SW480 (cell line): ENCODE data around the gene PIM1.

ENCODE experiments used
- DNase-seq: peaks from one replicate; pipeline ENCODE4 v3.0.0-alpha.2; 2016; ENCODE audit warnings: low spot score

PIM1 gene

DNA sequence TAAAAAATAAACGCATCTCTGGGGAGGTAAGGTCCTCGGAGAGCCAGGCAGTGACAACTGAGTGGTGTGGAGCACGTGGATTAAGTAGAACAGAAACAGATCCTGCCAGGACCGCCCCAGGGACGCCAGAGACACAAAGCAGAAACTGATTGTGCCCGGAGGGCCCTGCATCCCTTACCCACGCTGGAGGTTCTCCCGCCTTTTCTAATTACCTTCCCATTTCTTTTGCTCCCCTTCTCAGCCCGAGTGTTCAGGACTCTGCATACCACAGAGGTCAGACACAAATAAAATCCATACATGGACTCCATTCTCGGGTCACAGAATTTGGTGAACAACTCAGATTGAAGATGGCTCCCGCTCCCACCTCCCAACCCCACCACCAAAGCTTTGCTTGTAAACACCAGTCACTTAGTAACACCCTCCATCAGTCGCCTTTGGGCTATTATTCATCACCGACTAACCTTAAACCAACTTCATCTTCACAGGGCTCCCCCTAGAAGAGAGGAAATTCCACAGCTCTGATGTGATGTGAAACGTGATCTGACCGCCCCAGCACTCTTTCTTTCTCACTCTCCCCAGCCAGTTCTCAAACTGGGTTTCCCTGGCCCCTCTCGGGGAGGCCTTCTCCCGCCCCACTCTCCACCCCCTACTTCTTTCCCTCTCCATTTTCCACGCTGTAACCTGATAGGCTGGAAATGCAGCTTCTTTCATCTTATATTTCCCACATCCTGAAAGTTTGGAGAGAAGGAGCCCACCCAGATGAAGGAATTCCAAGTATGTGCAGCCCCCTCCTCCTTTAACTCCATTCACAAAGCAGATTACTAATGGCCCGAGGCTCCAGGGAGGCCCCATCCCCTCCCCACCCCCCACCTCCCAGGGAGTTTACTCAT lies 32.5 kb upstream of the PIM1 start:
- peak; percentile 87 for DNase-seq

DNA sequence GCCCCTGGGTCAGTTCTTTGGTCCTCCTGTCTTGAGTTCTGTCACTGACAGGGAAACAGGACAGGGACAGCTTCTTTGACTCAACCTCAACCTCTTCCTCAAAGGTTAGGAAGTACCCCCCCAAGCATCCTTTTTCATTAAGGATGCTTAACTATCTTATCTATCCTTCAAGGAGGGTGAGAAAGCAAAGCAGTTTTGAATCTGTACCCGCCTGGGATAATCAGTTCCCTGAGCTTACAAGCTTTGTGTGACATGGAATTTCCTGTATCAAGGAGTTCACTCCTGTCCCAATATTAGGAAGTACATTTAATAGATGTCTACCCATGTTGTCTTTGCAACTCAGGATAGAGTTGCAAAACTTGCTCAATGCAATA lies 31.1 kb upstream of the PIM1 start:
- no peak for DNase-seq

DNA sequence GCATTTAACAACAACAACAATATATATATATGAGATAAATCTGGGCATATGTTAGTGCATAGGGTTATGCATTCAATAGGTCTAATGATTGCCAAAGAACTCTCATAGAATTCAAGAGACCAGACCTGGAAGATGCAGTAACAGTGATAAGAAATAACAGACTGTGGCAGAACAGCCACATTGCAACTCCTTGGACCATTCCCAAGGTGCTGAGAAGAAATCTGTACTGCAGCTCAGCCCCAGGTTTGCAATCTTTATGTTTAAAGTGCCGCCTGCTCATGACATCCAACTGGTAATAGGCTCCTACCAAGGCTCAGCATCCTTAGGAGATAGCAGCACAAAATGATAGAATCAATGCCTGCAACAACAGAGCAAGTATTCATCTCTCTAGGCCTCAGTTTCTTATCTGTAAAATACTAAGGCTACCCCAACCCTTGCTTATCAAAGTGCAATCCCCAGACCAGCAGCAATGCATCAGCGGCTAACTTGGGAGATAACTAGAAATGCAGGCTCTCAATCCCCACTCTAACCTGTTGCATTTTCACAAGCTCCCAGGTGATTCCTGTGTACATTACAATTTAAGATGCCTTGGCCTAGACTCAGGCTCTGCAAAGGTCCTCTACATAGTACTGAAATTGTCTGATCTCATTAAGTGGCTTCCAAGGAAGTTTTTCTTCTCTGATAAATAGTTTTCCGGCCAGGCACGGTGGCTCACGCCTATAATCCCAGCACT lies 30.6 kb upstream of the PIM1 start:
- DNase-seq, result no peak

DNA sequence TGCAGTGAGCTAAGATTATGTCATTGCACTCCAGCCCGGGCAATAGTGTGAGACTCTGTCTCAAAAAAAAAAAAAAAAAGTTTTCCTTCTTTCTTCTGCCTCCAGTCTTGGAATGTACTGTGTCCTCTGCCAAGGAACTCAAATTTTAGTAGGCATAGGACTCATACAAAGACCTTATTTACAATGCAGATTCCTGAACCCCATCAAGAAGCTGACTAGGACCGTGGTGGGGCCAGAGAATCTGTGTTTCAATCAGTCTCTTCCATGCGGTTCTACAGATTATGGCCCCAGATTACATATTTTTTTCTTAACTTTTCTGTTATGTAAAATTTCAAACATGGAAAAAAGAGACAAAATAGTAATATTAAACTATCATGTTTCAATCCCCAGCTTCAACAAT lies 29.8 kb upstream of the PIM1 start:
- no peak for DNase-seq

DNA sequence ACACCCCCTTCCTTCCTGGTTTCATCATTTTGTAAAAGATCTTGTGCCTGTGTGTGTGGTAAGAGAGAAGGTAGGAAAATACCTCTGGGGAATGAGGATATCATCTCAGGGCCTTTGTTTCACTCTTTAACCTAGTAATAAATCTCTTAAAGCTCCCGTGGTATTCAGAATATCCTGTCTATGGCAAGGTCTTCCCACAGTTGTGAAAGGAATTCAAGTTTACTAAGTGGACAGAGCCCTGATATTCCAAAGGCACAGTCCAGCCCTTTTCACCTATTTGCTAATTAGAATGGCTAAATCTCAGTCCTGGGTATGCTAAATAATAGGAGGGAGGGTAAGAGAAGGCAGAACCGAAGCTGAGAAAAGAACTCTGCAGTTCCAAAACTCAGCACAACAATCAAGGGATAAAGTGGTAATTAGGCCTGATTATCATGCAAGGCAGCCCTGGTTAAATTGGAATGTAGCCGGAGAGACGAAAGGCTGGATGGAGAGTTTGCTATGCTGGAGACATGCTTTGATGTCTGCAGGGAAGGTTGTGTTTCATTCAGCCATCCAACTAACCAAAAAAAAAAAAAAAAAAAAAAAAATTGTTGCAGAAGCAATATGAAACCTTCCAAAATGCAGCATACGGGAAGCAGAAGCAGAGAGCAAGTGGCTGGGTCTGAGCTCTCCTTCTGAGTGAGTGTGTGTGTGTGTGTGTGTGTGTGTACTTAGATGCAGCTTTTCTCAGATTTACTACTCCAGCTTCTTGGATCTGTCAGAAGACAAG lies 28.5 kb upstream of the PIM1 start:
- DNase-seq, result peak; percentile 77

DNA sequence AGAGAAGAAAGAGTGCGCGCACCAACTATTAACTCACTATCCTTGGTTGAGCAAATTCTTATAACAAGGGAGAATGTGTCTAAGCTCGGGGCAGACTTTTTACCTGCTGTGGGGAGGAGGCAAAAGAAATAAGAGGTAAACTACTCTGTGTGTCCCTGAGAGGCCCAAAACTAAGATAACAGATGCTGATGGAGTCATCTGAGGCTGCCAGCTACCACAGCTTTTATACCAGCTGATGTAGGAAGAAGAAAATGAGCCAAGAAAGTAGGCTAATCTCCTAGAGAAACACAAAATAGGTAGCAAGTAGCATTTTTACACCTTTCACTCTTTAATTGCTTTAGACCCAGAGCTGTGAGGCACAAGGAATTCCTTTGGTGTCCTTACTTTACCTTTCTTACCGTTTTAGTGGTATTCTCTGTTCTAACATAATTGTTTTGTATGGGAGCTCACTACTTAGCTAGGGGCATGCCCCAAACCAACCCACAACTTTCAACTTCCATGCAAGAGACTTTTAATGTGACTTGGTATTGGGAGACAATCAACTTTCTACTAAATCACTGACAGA lies 27.8 kb upstream of the PIM1 start:
- DNase-seq, result no peak

DNA sequence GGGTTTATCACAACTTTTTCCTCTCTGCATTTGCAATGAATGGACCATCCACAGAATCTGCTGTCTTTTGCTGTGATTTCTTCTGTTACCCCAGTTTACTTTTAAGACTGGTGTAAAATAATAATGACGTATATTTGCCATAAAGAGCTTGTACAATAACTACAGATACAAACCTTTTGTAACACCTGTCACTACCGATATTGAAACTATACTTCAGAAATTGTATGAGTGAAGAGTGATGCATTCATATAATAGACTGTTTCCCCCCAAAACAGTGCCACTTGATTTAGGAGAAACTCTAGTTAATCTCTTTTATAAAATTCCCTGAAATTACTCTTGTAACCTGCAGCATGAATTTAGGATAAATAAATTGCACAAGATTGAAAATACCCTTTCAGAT lies 26.4 kb upstream of the PIM1 start:
- DNase-seq, result no peak

DNA sequence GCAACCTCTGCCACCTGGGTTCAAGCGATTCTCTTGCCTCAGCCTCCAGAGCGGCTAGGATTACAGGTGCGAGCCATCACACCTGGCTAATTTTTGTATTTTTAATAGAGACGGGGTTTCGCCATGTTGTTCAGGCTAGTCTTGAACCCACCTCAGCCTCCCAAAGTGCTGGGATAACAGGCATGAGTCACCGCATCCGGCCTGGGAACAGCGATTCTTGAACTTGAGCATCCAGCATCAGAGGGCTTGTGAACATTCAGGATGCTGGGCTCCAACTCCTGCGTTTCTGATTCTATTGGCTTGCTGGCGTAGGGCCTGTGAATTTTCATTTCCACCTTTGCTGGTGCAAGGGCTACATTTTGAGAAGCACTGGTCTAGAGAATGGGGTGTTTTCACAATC lies 24.5 kb upstream of the PIM1 start:
- no peak for DNase-seq

DNA sequence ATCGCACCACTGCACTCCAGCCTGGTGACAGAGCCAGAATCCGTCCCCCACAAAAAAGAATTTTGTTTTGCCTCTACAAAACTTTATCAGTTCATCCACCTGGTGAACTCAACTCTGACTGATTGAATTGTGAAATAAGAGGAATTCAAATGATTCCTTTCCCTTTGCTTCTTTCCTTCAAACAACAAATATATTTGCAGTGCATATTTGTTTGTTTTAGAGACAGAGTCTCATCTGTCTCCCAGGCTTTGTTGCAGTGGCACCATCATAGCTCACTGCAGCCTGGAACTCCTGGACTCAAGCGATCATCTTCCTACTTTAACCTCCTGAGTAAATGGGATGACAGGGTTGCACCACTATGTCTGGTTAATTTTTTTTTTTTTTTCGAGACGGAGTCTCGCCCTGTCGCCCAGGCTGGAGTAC lies 23.2 kb upstream of the PIM1 start:
- no peak for DNase-seq

DNA sequence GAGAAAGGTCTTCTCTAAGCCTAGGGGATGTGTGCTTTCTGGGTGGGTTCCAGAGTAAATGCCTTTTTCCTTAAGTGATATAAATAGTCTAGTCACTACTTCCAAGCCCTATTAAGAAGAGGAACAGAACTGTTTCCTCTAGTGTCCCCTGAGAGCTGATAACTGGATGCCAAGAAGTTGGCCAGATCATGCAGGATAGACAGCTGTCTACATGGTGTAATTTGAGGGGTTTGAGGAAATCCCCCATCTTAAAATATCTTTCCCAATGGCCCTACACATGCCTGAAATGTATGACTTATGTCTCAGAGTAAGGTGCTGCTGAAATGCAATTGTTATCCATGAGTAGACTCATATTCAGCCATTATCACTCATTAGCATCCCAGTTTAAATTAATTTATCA lies 20.2 kb upstream of the PIM1 start:
- no peak for DNase-seq

DNA sequence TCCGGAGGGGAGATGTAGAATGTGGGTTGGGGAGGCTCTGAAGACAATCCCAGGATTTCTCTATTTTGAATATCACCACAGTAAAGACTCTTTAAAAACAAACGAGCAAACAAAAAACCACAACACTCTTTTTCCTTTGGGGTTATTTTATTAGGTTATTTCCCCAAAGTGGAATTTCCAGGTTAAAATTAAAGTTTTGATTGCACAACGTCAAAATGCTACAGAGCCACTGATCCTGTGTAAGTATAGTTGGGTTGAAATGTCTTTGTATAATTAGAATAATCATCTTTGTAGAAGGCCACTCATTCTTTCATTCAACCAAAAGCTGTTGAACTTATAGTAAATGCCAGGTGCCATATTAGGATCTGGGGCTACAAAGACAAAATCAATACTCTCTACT lies 19.6 kb upstream of the PIM1 start:
- DNase-seq, result no peak

DNA sequence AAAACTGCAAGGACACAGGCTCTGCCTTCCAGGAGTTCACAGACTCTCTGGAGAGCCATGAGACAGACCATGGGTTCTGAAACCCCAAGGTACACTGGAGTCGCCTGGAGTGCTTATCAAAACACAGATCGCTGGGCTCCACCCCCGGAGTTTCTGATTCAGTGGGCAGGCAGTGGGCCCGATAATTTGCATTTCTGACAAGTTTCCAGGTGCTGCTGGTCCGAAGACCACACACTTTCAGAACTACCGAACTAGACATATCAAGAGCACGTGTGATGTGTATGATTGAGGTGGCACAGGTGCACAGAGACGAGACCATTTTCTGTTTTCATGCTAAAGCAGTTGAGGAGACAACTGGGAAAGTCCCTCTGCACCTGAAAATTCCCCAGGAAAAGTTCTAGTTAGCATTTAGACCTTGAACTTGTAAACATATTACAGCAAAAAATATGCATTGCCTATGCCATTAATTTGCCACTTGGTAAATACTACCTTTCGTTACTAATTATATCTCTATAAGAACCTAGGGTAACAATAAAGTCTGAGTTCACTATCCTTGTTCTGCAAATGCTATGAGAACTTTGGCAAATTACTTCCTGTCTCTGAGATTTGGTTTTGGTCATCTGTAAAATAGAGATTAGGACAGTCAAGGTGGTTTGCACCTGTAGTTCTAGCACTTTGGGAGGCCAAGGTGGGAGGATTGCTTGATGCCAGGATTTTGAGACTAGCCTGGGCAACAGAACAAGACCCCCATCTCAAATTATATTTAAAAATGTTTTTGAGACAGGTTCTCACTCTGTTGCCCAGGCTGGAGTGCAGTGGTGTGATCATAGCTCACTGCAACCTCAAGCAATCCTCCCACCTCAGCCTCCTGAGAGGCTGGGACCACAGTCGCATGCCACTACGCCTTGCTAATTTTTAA lies 14.3 kb upstream of the PIM1 start:
- no peak for DNase-seq

DNA sequence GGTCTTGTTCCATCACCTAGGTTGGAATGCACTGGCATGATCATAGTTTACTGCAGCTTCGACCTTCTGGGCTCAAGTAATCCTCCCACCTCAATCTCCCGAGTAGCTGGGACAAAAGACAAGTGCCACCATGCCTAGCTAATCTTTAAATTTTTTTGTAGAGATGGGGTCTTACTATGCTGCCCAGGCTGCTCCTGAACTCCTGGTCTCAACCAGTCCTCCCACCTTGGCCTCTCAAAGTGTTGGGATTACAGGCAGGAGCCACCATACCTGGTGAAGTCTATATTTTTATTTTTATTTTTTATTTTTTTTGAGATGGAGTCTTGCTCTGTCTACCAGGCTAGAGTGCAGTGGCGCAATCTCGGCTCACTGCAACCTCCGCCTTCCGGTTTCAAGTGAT lies 11.4 kb upstream of the PIM1 start:
- no peak for DNase-seq

DNA sequence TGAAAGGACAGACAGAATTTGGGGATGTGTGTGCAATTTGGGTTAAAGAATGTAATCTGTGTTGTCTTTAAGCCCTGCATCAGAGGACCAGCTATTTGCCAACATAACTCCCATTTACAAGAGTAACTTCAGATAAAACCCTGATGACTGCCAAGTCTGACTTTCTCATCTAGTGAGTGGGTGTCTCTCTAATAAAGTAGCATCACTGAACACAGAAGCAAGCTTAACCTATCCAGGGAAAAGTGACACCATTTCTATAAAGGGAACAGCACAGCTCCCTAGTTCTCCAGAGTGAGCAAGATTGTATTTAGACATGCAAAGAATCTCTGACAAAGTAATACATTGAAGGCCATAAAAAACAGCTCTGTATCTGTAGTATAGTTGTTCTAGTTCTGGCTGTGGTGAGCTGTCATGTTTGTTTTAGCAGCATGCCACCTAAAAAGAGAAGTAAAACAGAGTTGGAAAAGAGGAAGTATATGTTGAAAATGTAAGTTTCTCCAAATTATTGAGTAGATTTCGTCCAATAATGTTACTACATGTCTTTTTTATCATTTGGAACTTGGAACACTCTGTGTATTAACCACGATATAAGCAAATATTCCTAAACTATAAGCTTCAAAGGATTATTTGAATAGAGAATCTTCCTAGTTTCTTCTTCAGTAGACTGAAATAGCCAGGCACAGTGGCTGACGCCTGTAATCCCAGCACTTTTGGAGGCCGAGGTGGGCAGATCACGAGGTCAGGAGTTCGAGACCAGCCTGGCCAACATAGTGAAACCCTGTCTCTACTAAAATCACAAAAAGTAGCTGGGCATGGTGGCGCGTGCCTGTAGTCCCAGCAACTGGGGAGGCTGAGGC lies 8.8 kb upstream of the PIM1 start:
- no peak for DNase-seq

DNA sequence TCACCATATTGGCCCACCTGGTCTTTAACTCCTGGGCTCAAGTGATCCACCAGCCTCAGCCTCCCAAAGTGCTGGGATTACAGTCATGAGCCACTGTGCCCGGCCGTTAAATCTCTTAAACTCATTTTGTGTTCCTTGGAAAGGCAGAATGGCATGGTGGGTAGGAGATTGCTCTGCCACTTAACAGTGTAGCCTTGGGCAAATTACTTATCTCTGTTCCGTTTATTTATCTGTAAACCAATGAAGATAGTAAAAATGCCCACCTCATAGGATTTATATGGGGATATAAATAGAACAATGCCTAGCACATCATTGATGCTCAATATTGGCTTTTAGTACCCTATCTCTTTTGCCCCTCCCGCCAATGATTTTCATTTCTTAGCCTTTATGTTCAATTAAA lies 7.2 kb upstream of the PIM1 start:
- no peak for DNase-seq

DNA sequence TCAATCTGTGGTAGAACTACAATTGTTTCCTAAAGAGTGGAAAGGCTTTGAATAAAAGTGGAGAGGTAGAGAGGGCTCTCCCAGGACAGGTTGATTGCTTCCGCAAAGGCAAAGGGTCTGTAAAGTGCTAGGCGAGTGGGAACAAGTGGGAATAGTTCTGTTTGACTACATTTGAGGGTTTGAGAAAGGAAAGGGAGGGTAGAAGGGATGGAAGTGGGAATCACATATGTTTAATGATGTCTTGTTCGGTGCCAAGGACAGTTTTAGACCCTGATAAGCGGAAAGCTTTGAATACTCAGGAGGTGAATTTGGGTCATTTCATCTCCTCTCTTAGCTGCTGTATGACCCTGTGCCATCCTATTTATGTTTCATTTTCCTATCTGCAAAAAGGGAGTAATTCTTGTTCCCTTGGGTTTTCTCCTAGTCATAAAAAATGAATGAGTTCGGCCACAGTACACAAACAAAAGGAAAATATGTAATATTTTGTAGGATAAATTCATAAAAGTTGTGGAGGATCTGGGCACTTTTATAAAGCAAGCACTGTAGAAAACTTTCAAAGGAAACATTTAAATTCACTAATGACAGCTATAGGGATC lies 1.7 kb upstream of the PIM1 start:
- no peak for DNase-seq

DNA sequence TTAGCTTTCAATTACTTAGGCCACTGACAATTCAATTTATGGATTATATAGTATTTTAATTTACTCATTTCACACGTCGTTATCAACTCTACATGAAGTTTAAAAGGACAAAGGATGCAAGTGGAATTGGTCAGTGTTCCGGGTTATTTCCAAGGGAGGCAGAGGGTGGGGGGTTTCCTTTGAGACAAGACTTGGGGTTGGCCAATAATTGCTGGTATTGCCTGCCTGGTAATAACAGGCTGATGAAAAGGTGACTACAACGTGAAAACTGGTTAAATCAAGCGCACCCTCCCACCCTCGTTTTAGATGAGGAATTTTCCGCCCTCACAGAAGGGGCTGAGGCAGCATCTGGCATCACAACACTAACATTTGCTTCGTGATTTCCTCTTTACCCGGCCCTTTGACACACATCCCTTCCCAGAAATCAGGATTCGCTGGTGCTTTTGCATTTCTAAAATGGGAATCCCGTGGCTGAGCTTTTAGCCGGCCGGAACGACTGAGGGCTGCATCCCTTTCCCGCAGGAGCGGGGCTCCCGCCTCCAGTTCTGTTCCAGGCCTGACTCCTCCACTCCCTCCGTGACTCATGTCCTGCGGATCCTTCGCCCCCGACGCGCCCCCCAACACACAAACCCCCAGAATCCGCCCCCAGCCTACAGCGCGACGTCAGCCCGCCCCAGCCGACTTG lies 999 bp upstream of the PIM1 start:
- peak; percentile 71 for DNase-seq

DNA sequence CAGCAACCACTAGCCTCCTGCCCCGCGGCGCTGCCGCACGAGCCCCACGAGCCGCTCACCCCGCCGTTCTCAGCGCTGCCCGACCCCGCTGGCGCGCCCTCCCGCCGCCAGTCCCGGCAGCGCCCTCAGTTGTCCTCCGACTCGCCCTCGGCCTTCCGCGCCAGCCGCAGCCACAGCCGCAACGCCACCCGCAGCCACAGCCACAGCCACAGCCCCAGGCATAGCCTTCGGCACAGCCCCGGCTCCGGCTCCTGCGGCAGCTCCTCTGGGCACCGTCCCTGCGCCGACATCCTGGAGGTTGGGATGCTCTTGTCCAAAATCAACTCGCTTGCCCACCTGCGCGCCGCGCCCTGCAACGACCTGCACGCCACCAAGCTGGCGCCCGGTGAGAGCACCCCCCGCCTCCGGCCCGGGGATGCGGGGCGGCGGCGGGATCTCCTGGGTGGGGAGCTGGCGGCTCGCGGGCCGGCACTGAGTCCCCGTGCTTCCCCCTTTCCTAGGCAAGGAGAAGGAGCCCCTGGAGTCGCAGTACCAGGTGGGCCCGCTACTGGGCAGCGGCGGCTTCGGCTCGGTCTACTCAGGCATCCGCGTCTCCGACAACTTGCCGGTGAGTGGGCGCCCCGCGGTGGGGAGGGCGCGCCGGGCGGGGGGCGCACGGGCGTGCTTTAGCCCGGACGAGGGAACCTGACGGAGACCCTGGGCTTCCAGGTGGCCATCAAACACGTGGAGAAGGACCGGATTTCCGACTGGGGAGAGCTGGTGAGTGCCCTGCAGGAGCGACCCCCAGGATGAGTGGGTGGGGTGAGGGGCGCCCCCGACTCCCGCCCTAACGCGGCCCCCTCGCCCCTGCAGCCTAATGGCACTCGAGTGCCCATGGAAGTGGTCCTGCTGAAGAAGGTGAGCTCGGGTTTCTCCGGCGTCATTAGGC lies 585 bp downstream of the PIM1 start:
- DNase-seq, result peak; percentile 42
